HEK293 (cell line): Measurements from ENCODE around the gene DSE.

Source experiments
- CTCF ChIA-PET: fragments of 350-600 bp; formaldehyde crosslinking; extraction: SDS; loops from one replicate; lab custom pipeline; 2021; ENCODE audit warnings: antibody characterized with exemption; lab: Yijun Ruan, JAX
- POLR2A ChIA-PET: fragments of 300-600 bp; formaldehyde crosslinking; extraction: SDS; loops from one replicate; lab custom pipeline; 2020; ENCODE audit warnings: antibody characterized with exemption, inconsistent platforms; lab: Yijun Ruan, JAX
- H3K27ac ChIP-seq: fragments of 200-500 bp; sonication (Bioruptor generic); 2 replicates; pipeline ENCODE4 v1.5.1; 2014; ENCODE audit warnings: low read depth, low read length, control low read depth, inconsistent platforms; ENCODE audit errors: extremely low read depth
- H3K36me3 ChIP-seq, 2 experiments: fragments of 200-500 bp in 1 of 2; sonication (Bioruptor generic) in 1 of 2; 1 replicate in 1 of 2; 2 replicates in 1 of 2; pipeline ENCODE4 v1.5.1; 2014 to 2017; ENCODE audit warnings: inconsistent platforms in 2 of 2, low read length in 2 of 2; ENCODE audit not compliant: control insufficient read depth in 2 of 2, insufficient read depth in 1 of 2
- H3K4me1 ChIP-seq: fragments of 200-500 bp; sonication (Bioruptor generic); 2 replicates; pipeline ENCODE4 v1.5.1; 2014; ENCODE audit warnings: mild to moderate bottlenecking, low read length, inconsistent platforms; ENCODE audit not compliant: control insufficient read depth, insufficient read depth
- H3K4me3 ChIP-seq: 2 replicates; pipeline ENCODE4 v1.5.1; 2011; ENCODE audit warnings: low read depth, mild to moderate bottlenecking, control low read depth, low read length, moderate library complexity
- H3K9me3 ChIP-seq: fragments of 200-500 bp; sonication (Bioruptor generic); 2 replicates; pipeline ENCODE4 v1.5.1; 2014; ENCODE audit warnings: low read depth, low read length, inconsistent platforms; ENCODE audit not compliant: control insufficient read depth, insufficient read depth
- EGR2 ChIP-seq: fragments of 450-650 bp; formaldehyde crosslinking; IDR thresholded peaks from 2 replicates; pipeline ENCODE4 v1.5.1; 2016; ENCODE audit warnings: low read depth, missing biosample characterization, missing genetic modification characterization
- HOXA7 ChIP-seq: sonication (generic); formaldehyde crosslinking; IDR thresholded peaks from 2 replicates; pipeline ENCODE4 v1.8.1; 2022; ENCODE audit warnings: missing genetic modification reagents, borderline replicate concordance
- KLF16 ChIP-seq: fragments of 450-650 bp; formaldehyde crosslinking; IDR thresholded peaks from 2 replicates; pipeline ENCODE4 v1.5.1; 2017; ENCODE audit warnings: missing biosample characterization, missing genetic modification characterization
- MYNN ChIP-seq: fragments of 450-650 bp; formaldehyde crosslinking; IDR thresholded peaks from 2 replicates; pipeline ENCODE4 v1.5.1; 2016; ENCODE audit warnings: missing biosample characterization, missing genetic modification characterization, borderline replicate concordance
- WT1 ChIP-seq: fragments of 450-650 bp; formaldehyde crosslinking; IDR thresholded peaks from 2 replicates; pipeline ENCODE4 v1.5.1; 2016; ENCODE audit warnings: missing biosample characterization, missing genetic modification characterization
- YY1 ChIP-seq: fragments of 450-650 bp; formaldehyde crosslinking; IDR thresholded peaks from 2 replicates; pipeline ENCODE4 v1.5.1; 2018; ENCODE audit warnings: missing biosample characterization, missing genetic modification characterization
- ZNF138 ChIP-seq: fragments of 450-650 bp; formaldehyde crosslinking; IDR thresholded peaks from 2 replicates; pipeline ENCODE4 v1.5.1; 2016; ENCODE audit warnings: missing biosample characterization, missing genetic modification characterization, borderline replicate concordance
- ZNF174 ChIP-seq: fragments of 450-650 bp; formaldehyde crosslinking; IDR thresholded peaks from 2 replicates; pipeline ENCODE4 v1.5.0; 2017; ENCODE audit warnings: missing biosample characterization, mild to moderate bottlenecking, missing genetic modification characterization
- ZNF184 ChIP-seq: fragments of 450-650 bp; IDR thresholded peaks from 2 replicates; pipeline ENCODE4 v1.5.1; 2018; ENCODE audit warnings: missing biosample characterization, mild to moderate bottlenecking, missing genetic modification characterization
- ZNF202 ChIP-seq: fragments of 450-650 bp; formaldehyde crosslinking; IDR thresholded peaks from 2 replicates; pipeline ENCODE4 v1.5.1; 2016; ENCODE audit warnings: missing biosample characterization, missing genetic modification characterization, borderline replicate concordance
- ZNF248 ChIP-seq: fragments of 450-650 bp; formaldehyde crosslinking; IDR thresholded peaks from 2 replicates; pipeline ENCODE4 v1.5.1; 2017; ENCODE audit warnings: missing biosample characterization, missing genetic modification characterization
- ZNF292 ChIP-seq: fragments of 450-650 bp; formaldehyde crosslinking; IDR thresholded peaks from 2 replicates; pipeline ENCODE4 v1.5.1; 2016; ENCODE audit warnings: low read depth, missing biosample characterization, missing genetic modification characterization, borderline replicate concordance
- ZNF37A ChIP-seq: fragments of 450-650 bp; IDR thresholded peaks from 2 replicates; pipeline ENCODE4 v1.5.1; 2018; ENCODE audit warnings: missing biosample characterization, missing genetic modification characterization
- ZNF404 ChIP-seq: fragments of 450-650 bp; formaldehyde crosslinking; IDR thresholded peaks from 2 replicates; pipeline ENCODE4 v1.5.1; 2017; ENCODE audit warnings: missing biosample characterization, missing genetic modification characterization
- ZNF433 ChIP-seq: fragments of 450-650 bp; formaldehyde crosslinking; IDR thresholded peaks from 2 replicates; pipeline ENCODE4 v1.5.1; 2016; ENCODE audit warnings: missing biosample characterization, missing genetic modification characterization, low read depth
- ZNF501 ChIP-seq: fragments of 450-650 bp; formaldehyde crosslinking; IDR thresholded peaks from 2 replicates; pipeline ENCODE4 v1.5.1; 2016; ENCODE audit warnings: missing biosample characterization, missing genetic modification characterization
- ZNF514 ChIP-seq: fragments of 450-650 bp; formaldehyde crosslinking; IDR thresholded peaks from 2 replicates; pipeline ENCODE4 v1.5.1; 2016; ENCODE audit warnings: missing biosample characterization, missing genetic modification characterization
- ZNF560 ChIP-seq: fragments of 450-650 bp; formaldehyde crosslinking; IDR thresholded peaks from 2 replicates; pipeline ENCODE4 v1.5.1; 2017; ENCODE audit warnings: missing biosample characterization, missing genetic modification characterization, borderline replicate concordance
- ZNF561 ChIP-seq: fragments of 450-650 bp; IDR thresholded peaks from 2 replicates; pipeline ENCODE4 v1.5.1; 2018; ENCODE audit warnings: missing biosample characterization, missing genetic modification characterization, borderline replicate concordance
- ZNF660 ChIP-seq: fragments of 450-650 bp; IDR thresholded peaks from 2 replicates; pipeline ENCODE4 v1.5.1; 2018; ENCODE audit warnings: missing biosample characterization, mild to moderate bottlenecking, missing genetic modification characterization
- ZNF76 ChIP-seq: fragments of 450-650 bp; formaldehyde crosslinking; IDR thresholded peaks from 2 replicates; pipeline ENCODE4; 2016; ENCODE audit warnings: low read depth, missing biosample characterization, missing genetic modification characterization, borderline replicate concordance
- ZNF777 ChIP-seq: fragments of 450-650 bp; formaldehyde crosslinking; IDR thresholded peaks from 2 replicates; pipeline ENCODE4 v1.5.1; 2017; ENCODE audit warnings: missing biosample characterization, missing genetic modification characterization, borderline replicate concordance
- ZNF830 ChIP-seq: fragments of 450-650 bp; IDR thresholded peaks from 2 replicates; pipeline ENCODE4 v1.5.0; 2018; ENCODE audit warnings: missing biosample characterization, missing genetic modification characterization, low read depth, mild to moderate bottlenecking, moderate library complexity
- ZNF837 ChIP-seq: fragments of 450-650 bp; formaldehyde crosslinking; IDR thresholded peaks from 2 replicates; pipeline ENCODE4 v1.5.1; 2016; ENCODE audit warnings: missing biosample characterization, missing genetic modification characterization
- TF ChIP-seq, protein P1 (sequence below): fragments of 450-650 bp; formaldehyde crosslinking; IDR thresholded peaks from 2 replicates; pipeline ENCODE4 v1.5.1; 2016; ENCODE audit warnings: missing biosample characterization, missing genetic modification characterization
- TF ChIP-seq, protein P2 (sequence below): fragments of 450-650 bp; formaldehyde crosslinking; IDR thresholded peaks from 2 replicates; pipeline ENCODE4 v1.5.1; 2016; ENCODE audit warnings: missing biosample characterization, missing genetic modification characterization
- TF ChIP-seq, protein P3 (sequence below): fragments of 450-650 bp; formaldehyde crosslinking; IDR thresholded peaks from 2 replicates; pipeline ENCODE4 v1.5.1; 2017; ENCODE audit warnings: missing biosample characterization, mild to moderate bottlenecking, missing genetic modification characterization, moderate library complexity
- TF ChIP-seq, protein P4 (sequence below): fragments of 450-650 bp; formaldehyde crosslinking; IDR thresholded peaks from 2 replicates; pipeline ENCODE4 v1.5.1; 2016; ENCODE audit warnings: missing biosample characterization, missing genetic modification characterization

DSE gene

DNA sequence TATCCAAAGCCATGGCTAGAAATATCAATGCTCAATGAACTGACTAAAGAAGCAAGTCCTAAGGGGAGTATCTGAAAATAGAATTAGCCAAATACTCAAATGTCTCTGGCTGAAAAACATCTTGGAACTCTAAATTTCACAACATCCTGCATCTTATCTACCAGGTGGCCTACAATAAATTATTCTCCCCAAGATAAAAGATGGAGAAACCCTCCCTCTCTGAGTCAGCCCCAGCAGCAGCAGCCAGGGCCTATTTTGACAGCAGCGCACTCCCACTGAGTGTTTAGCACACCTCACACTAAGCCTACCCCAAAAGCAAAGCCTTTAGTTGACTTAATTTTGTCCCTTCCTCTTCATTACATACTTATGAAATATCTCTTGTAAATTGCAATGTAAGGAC is 96.3 kb downstream of the DSE start:
- Histone ChIP-seq H3K4me1 (no peaks in the 10 kb centered on the region), H3K4me3 (no peak overlapping the region), H3K27ac (no peak overlapping the region), H3K9me3 (no peaks in the 10 kb centered on the region), H3K36me3 (no peaks in the 10 kb centered on the region)
- POLR2A ChIA-PET, result no interaction called here
- CTCF ChIA-PET, result no interaction called here
- TF ChIP-seq ZNF837, result no peak
- TF ChIP-seq EGR2, result no peak
- TF ChIP-seq KLF16 (tag by site-specific recombination), result no peak
- TF ChIP-seq WT1, result no peak
- TF ChIP-seq, protein P1, sequence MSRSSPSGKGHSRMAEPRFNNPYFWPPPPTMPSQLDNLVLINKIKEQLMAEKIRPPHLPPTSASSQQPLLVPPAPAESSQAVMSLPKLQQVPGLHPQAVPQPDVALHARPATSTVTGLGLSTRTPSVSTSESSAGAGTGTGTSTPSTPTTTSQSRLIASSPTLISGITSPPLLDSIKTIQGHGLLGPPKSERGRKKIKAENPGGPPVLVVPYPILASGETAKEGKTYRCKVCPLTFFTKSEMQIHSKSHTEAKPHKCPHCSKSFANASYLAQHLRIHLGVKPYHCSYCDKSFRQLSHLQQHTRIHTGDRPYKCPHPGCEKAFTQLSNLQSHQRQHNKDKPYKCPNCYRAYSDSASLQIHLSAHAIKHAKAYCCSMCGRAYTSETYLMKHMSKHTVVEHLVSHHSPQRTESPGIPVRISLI (tag by site-specific recombination), result no peak
- TF ChIP-seq, protein P2, sequence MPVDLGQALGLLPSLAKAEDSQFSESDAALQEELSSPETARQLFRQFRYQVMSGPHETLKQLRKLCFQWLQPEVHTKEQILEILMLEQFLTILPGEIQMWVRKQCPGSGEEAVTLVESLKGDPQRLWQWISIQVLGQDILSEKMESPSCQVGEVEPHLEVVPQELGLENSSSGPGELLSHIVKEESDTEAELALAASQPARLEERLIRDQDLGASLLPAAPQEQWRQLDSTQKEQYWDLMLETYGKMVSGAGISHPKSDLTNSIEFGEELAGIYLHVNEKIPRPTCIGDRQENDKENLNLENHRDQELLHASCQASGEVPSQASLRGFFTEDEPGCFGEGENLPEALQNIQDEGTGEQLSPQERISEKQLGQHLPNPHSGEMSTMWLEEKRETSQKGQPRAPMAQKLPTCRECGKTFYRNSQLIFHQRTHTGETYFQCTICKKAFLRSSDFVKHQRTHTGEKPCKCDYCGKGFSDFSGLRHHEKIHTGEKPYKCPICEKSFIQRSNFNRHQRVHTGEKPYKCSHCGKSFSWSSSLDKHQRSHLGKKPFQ (tag by site-specific recombination), result no peak
- no peak for TF ChIP-seq ZNF830 (tag by site-specific recombination)
- TF ChIP-seq ZNF561 (tag by site-specific recombination), result no peak
- TF ChIP-seq YY1 (tag by site-specific recombination), result no peak
- TF ChIP-seq ZNF560 (tag by site-specific recombination), result no peak

DNA sequence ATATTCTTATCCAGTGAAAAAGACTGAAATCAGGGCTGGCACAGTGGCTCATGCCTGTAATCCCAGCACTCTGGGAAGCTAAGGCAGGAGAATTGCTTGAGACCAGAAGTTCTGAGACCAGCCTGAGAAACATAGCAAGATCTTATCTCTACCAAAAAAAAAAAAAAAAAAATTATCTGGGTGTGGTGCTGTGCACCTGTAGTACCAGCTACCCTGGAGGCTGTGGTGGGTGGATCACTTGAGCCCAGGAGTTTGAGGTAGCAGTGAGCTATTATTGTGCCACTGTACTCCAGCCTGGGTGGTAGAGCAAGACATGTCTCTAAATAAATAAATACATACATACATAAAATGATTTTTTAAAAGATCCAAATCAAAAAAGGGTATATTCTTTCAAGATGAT is 96.8 kb downstream of the DSE start:
- Histone ChIP-seq H3K9me3 (no peaks in the 10 kb centered on the region), H3K4me3 (no peak overlapping the region), H3K4me1 (no peaks in the 10 kb centered on the region)
- CTCF ChIA-PET, result no interaction called here
- no peak for TF ChIP-seq ZNF174 (tag by site-specific recombination)
- no peak for TF ChIP-seq ZNF660 (tag by site-specific recombination)
- TF ChIP-seq ZNF514 (tag by site-specific recombination), result no peak
- TF ChIP-seq, all 188 proteins: peak for 0
- POLR2A ChIA-PET, result no interaction called here
- Histone ChIP-seq H3K36me3 (no peaks in the 10 kb centered on the region), H3K27ac (no peak overlapping the region)

DNA sequence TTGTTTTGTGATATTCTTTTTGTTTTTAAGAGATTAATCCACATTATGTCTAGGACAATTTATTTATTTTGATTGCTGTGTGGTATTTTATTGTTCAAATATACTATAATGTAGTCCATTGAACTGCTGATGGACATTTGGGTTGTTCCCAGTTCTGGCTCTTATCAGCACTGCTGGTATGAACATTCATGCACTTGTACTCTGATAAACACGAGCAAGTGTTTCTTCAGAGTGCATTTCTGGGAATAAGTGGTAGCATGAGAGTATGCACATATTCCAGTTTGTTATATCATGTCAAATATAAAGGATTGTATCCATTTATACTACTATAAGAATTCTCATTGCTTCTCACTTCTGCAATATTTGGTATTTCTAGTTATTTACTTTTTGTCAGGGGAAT is 97.5 kb downstream of the DSE start:
- Histone ChIP-seq H3K36me3 (no peaks in the 10 kb centered on the region), H3K9me3 (no peaks in the 10 kb centered on the region), H3K4me3 (no peak overlapping the region), H3K27ac (no peak overlapping the region), H3K4me1 (no peaks in the 10 kb centered on the region)
- ChIA-PET CTCF (no interaction called here), POLR2A (no interaction called here)
- TF ChIP-seq, protein P3, sequence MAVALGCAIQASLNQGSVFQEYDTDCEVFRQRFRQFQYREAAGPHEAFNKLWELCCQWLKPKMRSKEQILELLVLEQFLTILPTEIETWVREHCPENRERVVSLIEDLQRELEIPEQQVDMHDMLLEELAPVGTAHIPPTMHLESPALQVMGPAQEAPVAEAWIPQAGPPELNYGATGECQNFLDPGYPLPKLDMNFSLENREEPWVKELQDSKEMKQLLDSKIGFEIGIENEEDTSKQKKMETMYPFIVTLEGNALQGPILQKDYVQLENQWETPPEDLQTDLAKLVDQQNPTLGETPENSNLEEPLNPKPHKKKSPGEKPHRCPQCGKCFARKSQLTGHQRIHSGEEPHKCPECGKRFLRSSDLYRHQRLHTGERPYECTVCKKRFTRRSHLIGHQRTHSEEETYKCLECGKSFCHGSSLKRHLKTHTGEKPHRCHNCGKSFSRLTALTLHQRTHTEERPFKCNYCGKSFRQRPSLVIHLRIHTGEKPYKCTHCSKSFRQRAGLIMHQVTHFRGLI, result no peak
- TF ChIP-seq ZNF777 (no peak), ZNF184 (no peak), MYNN (tag by site-specific recombination) (no peak), ZNF37A (tag by site-specific recombination) (no peak), ZNF248 (tag by site-specific recombination) (no peak), HOXA7 (no peak), ZNF501 (no peak), WT1 (no peak), ZNF433 (tag by site-specific recombination) (no peak), ZNF138 (no peak), ZNF292 (tag by site-specific recombination) (no peak), ZNF202 (no peak), ZNF76 (tag by site-specific recombination) (no peak), ZNF404 (tag by site-specific recombination) (no peak)
- TF ChIP-seq, protein P4, sequence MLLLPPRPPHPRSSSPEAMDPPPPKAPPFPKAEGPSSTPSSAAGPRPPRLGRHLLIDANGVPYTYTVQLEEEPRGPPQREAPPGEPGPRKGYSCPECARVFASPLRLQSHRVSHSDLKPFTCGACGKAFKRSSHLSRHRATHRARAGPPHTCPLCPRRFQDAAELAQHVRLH, result no peak
- TF ChIP-seq, protein P2 (tag by site-specific recombination), result no peak
